TTC549 (cell line): Measurements from ENCODE around the gene FBXW10B.
"Not testable (repeated sequence)": the region's sequence is repeated elsewhere in the genome, so short reads cannot be mapped to it uniquely, and the experiment has no call there.

Experiments used
- FAIRE-seq: peaks from 2 replicates; lab custom pipeline; 2012; peaks lifted over from hg19 to GRCh38; lab: Jason Lieb, UNC

FBXW10B gene

GRCh38 chr17:15642014-15642413 lies 22.5 kb upstream of the FBXW10B start:
- not testable (repeated sequence) for FAIRE-seq

- FAIRE-seq = not testable (repeated sequence)
Observed at GRCh38 chr17:15630930-15631453, 11.5 kb upstream of the FBXW10B start.

GRCh38 chr17:15629991-15630390 lies 10.5 kb upstream of the FBXW10B start:
- FAIRE-seq = not testable (repeated sequence)

GRCh38 chr17:15623661-15624209 lies 4.2 kb upstream of the FBXW10B start:
- FAIRE-seq = not testable (repeated sequence)

GRCh38 chr17:15623255-15623654 lies 3.8 kb upstream of the FBXW10B start:
- FAIRE-seq = not testable (repeated sequence)

- FAIRE-seq = not testable (repeated sequence)
Observed at GRCh38 chr17:15622124-15622523, 2.6 kb upstream of the FBXW10B start.

- FAIRE-seq = not testable (repeated sequence)
Observed at GRCh38 chr17:15616828-15617227, 2.7 kb downstream of the FBXW10B start.

GRCh38 chr17:15615850-15616249 lies 3.7 kb downstream of the FBXW10B start:
- not testable (repeated sequence) for FAIRE-seq

GRCh38 chr17:15613111-15613510 lies 6.4 kb downstream of the FBXW10B start:
- not testable (repeated sequence) for FAIRE-seq

- FAIRE-seq = not testable (repeated sequence)
Observed at GRCh38 chr17:15592960-15593359, 26.5 kb downstream of the FBXW10B start.

GRCh38 chr17:15591986-15592385 lies 27.5 kb downstream of the FBXW10B start:
- FAIRE-seq = not testable (repeated sequence)

GRCh38 chr17:15590844-15591243 lies 28.7 kb downstream of the FBXW10B start:
- not testable (repeated sequence) for FAIRE-seq

GRCh38 chr17:15589544-15590536 lies 29.7 kb downstream of the FBXW10B start:
- not testable (repeated sequence) for FAIRE-seq

GRCh38 chr17:15588017-15588416 lies 31.5 kb downstream of the FBXW10B start:
- not testable (repeated sequence) for FAIRE-seq

GRCh38 chr17:15583313-15583712 lies 36.2 kb downstream of the FBXW10B start:
- not testable (repeated sequence) for FAIRE-seq

GRCh38 chr17:15581462-15581861 lies 38.0 kb downstream of the FBXW10B start:
- not testable (repeated sequence) for FAIRE-seq

- not testable (repeated sequence) for FAIRE-seq
Observed at GRCh38 chr17:15576848-15577247, 42.7 kb downstream of the FBXW10B start.

- not testable (repeated sequence) for FAIRE-seq
Observed at GRCh38 chr17:15574660-15575059, 44.8 kb downstream of the FBXW10B start.

GRCh38 chr17:15573870-15574269 lies 45.6 kb downstream of the FBXW10B start:
- FAIRE-seq = not testable (repeated sequence)
